K562 (cell line): Measurements from ENCODE around the gene DSTYK. TPM values are rescaled to one million over a fixed set of nuclear protein-coding genes. Genes with fewer than 3 reads are reported as not detected.
A peak's percentile ranks its signal among the peaks of the same experiment; 100 is the strongest.

ENCODE experiments used
- BACH1 ChIP-seq: fragments of 200-800 bp; sonication (Bioruptor generic); IDR thresholded peaks from 2 replicates; pipeline ENCODE4 v1.6.1; 2016; ENCODE audit warnings: missing genetic modification characterization, missing compliant biosample characterization
- CC2D1A ChIP-seq: fragments of 450-650 bp; IDR thresholded peaks from 2 replicates; pipeline ENCODE4 v1.6.1; 2017; ENCODE audit warnings: mild to moderate bottlenecking
- COPS2 ChIP-seq: fragments of 450-650 bp; conservative IDR thresholded peaks from 2 replicates; pipeline ENCODE4 v1.6.1; 2016; ENCODE audit warnings: mild to moderate bottlenecking, moderate library complexity
- ERF ChIP-seq: fragments of 450-650 bp; formaldehyde crosslinking; IDR thresholded peaks from 2 replicates; pipeline ENCODE4 v1.4.0; 2020; ENCODE audit warnings: mild to moderate bottlenecking, mixed read lengths
- FOXA3 ChIP-seq, 2 experiments: fragments of 450-650 bp in 1 of 2; sonication (generic) in 1 of 2; formaldehyde crosslinking; IDR thresholded peaks in 1 of 2; conservative IDR thresholded peaks in 1 of 2; 2 replicates each; pipeline versions ENCODE4 v1.4.0 to v1.8.0; 2020 to 2022; ENCODE audit warnings: mild to moderate bottlenecking in 2 of 2, missing genetic modification reagents in 1 of 2
- HNRNPLL ChIP-seq: fragments of 200-400 bp; formaldehyde crosslinking; IDR thresholded peaks from 2 replicates; pipeline ENCODE4 v1.6.1; 2017; ENCODE audit warnings: low read length, low read depth, mild to moderate bottlenecking; ENCODE audit not compliant: poor library complexity, severe bottlenecking
- MAZ ChIP-seq, 2 experiments: fragments of 450-650 bp in 1 of 2; sonication (generic) in 1 of 2; formaldehyde crosslinking; IDR thresholded peaks in 1 of 2; conservative IDR thresholded peaks in 1 of 2; 2 replicates each; pipeline versions ENCODE4 v1.4.0 to v1.5.0; 2020; ENCODE audit warnings: mild to moderate bottlenecking in 1 of 2, missing genetic modification reagents in 1 of 2
- NBN ChIP-seq: fragments of 450-650 bp; IDR thresholded peaks from 2 replicates; pipeline ENCODE4 v1.6.1; 2016; ENCODE audit warnings: low read depth, mild to moderate bottlenecking
- NFYB ChIP-seq: IDR thresholded peaks from 2 replicates; pipeline ENCODE4 v1.6.1; 2011; ENCODE audit warnings: mild to moderate bottlenecking, moderate library complexity; ENCODE audit not compliant: insufficient read length; ENCODE audit errors: extremely low read depth
- NR2C1 ChIP-seq, 2 experiments: fragments of 450-650 bp; IDR thresholded peaks; 2 replicates each; pipeline ENCODE4 v1.6.1; 2017; ENCODE audit warnings: mild to moderate bottlenecking in 2 of 2, antibody characterized with exemption in 1 of 2, inconsistent platforms in 1 of 2, missing compliant biosample characterization in 1 of 2, missing genetic modification characterization in 1 of 2
- PHF20 ChIP-seq: fragments of 450-650 bp; IDR thresholded peaks from 2 replicates; pipeline ENCODE4 v1.6.1; 2018; ENCODE audit not compliant: partially characterized antibody
- TCF7 ChIP-seq: sonication (generic); IDR thresholded peaks from 2 replicates; pipeline ENCODE4 v1.6.1; 2016; ENCODE audit warnings: antibody characterized with exemption, borderline replicate concordance
- ZNF445 ChIP-seq: fragments of 250-450 bp; sonication (Bioruptor Pico); IDR thresholded peaks from 2 replicates; pipeline ENCODE4 v1.4.0; 2020; ENCODE audit warnings: low read depth, mild to moderate bottlenecking, moderate library complexity
- polyA plus RNA-seq, 8 experiments: library from polyadenylated mRNA; depleted of rRNA in 4 of 8; stranded (reverse) in 5 of 8; unstranded in 3 of 8; fragments of >200 nt; fragmentation: Nextera tagmentation in 2 of 8; fragmentation: Illumina TruSeq in 1 of 8; extraction: Ambion mirVana in 2 of 8; extraction: Trizol in 1 of 8; gene quantifications; 2 replicates each; pipeline versions ENCODE4 v1.2.1 to v1.2.3, GENCODE V29; 2011 to 2014; ENCODE audit warnings: inconsistent platforms in 1 of 8, missing spikeins in 1 of 8
- total RNA-seq, 7 experiments: library from RNA; depleted of rRNA in 6 of 7; stranded (reverse); fragments of >200 nt in 6 of 7; fragmentation: Illumina TruSeq in 2 of 7; extraction: Trizol in 2 of 7; gene quantifications; 2 replicates each; pipeline versions ENCODE4 v1.2.1 to v1.2.3, GENCODE V29; 2011 to 2021; ENCODE audit warnings: low replicate concordance in 1 of 7
- TF ChIP-seq, protein P1 (sequence below): fragments of 250-450 bp; sonication (Bioruptor Pico); IDR thresholded peaks from 2 replicates; pipeline ENCODE4 v1.4.0; 2020
- TF ChIP-seq, protein P2 (sequence below): fragments of 450-650 bp; conservative IDR thresholded peaks from 2 replicates; pipeline ENCODE4 v1.6.1; 2016; ENCODE audit warnings: missing genetic modification characterization, low read depth, mild to moderate bottlenecking, missing compliant biosample characterization, moderate library complexity
- TF ChIP-seq, protein P3 (sequence below): sonication (generic); formaldehyde crosslinking; IDR thresholded peaks from 2 replicates; pipeline ENCODE4 v1.8.0; 2022; ENCODE audit warnings: mild to moderate bottlenecking, missing genetic modification reagents
- TF ChIP-seq, protein P4 (sequence below), 2 experiments: fragments of 450-650 bp; conservative IDR thresholded peaks; 2 replicates each; pipeline ENCODE4 v1.6.1; 2017; ENCODE audit warnings: mild to moderate bottlenecking in 2 of 2, moderate library complexity in 2 of 2
- TF ChIP-seq, protein P5 (sequence below): fragments of 450-650 bp; IDR thresholded peaks from 2 replicates; pipeline ENCODE4 v1.6.1; 2016; ENCODE audit warnings: missing biosample characterization, missing genetic modification characterization

Gene DSTYK
- total and polyA plus RNA-seq, 9 of the 15 experiments (the other 6 are each of a cell fraction or from before 2014, with no cell fraction given): 4.2 to 7.1 (median 6.2) TPM

DNA sequence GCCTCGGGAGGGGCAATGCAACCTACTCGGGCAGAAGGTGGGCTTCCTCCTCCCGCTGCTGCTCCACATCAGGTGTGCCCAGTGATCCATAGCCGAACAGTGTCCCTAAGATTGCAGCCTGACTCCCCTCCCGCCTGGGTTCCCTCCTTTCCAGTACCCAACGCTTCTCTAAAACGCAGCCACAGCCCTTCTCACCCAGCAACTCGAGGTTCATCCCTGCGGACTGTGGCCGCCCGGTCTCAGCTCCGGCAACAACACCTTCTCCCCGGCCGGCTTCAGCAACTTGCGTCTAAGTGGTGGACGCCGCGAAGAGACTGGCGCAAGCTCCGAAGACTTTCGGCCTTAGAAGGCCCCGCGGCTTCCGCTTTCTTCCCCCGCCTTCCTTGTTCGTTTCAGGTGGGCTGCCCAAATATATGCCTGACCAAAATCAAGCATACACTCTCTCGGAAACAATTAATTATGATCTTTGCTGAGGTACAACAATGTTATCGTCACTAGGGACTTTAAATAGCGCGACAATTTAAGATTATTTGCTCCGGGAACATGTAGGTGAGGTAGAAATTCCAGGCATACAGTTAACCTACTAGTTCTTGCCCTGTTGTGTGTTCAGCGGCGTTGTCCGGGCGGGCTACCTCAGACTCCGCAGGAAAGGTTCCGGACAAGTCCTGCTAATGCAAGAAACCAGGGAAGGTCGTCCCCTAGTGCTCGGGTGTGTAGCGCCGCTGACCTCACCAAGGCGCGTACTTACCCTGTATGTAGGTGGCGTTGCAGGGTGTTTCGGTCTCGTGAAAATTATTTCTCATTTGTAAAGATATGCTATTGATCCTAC is 89.6 kb downstream of the DSTYK start, which contains the start of gene RBBP5 (continued):
- TF ChIP-seq, protein P1, sequence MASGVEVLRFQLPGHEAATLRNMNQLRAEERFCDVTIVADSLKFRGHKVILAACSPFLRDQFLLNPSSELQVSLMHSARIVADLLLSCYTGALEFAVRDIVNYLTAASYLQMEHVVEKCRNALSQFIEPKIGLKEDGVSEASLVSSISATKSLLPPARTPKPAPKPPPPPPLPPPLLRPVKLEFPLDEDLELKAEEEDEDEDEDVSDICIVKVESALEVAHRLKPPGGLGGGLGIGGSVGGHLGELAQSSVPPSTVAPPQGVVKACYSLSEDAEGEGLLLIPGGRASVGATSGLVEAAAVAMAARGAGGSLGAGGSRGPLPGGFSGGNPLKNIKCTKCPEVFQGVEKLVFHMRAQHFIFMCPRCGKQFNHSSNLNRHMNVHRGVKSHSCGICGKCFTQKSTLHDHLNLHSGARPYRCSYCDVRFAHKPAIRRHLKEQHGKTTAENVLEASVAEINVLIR (CRISPR knock-in tag): peak; percentile 74; the same call in 1 of the 2 replicates
- TF ChIP-seq, protein P2, sequence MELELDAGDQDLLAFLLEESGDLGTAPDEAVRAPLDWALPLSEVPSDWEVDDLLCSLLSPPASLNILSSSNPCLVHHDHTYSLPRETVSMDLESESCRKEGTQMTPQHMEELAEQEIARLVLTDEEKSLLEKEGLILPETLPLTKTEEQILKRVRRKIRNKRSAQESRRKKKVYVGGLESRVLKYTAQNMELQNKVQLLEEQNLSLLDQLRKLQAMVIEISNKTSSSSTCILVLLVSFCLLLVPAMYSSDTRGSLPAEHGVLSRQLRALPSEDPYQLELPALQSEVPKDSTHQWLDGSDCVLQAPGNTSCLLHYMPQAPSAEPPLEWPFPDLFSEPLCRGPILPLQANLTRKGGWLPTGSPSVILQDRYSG (tag): peak; percentile 60; the same call in 1 of the 2 replicates
- peak; percentile 97 for TF ChIP-seq PHF20
- TF ChIP-seq, protein P3, sequence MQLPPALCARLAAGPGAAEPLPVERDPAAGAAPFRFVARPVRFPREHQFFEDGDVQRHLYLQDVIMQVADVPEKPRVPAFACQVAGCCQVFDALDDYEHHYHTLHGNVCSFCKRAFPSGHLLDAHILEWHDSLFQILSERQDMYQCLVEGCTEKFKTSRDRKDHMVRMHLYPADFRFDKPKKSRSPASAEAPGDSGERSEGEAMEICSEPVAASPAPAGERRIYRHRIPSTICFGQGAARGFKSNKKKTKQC (CRISPR knock-in tag): peak; percentile 60
- TF ChIP-seq MAZ (CRISPR knock-in tag; conservative IDR thresholded peaks at IDR 0.05 in 1 of 2, IDR thresholded peaks at IDR 0.05 in 1 of 2): peak in 1 of 2 experiments; percentile 97
- peak; percentile 89 for TF ChIP-seq CC2D1A
- TF ChIP-seq FOXA3 (CRISPR knock-in tag; conservative IDR thresholded peaks at IDR 0.05 in 1 of 2, IDR thresholded peaks at IDR 0.05 in 1 of 2): peak; percentile 10 to 16; a peak in 2 of 4 replicates
- TF ChIP-seq, protein P4, sequence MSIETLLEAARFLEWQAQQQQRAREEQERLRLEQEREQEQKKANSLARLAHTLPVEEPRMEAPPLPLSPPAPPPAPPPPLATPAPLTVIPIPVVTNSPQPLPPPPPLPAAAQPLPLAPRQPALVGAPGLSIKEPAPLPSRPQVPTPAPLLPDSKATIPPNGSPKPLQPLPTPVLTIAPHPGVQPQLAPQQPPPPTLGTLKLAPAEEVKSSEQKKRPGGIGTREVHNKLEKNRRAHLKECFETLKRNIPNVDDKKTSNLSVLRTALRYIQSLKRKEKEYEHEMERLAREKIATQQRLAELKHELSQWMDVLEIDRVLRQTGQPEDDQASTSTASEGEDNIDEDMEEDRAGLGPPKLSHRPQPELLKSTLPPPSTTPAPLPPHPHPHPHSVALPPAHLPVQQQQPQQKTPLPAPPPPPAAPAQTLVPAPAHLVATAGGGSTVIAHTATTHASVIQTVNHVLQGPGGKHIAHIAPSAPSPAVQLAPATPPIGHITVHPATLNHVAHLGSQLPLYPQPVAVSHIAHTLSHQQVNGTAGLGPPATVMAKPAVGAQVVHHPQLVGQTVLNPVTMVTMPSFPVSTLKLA (conservative IDR thresholded peaks at IDR 0.05): peak; percentile 81 to 92
- TF ChIP-seq HNRNPLL: peak; percentile 100
- TF ChIP-seq NBN: peak; percentile 99
- TF ChIP-seq, protein P5, sequence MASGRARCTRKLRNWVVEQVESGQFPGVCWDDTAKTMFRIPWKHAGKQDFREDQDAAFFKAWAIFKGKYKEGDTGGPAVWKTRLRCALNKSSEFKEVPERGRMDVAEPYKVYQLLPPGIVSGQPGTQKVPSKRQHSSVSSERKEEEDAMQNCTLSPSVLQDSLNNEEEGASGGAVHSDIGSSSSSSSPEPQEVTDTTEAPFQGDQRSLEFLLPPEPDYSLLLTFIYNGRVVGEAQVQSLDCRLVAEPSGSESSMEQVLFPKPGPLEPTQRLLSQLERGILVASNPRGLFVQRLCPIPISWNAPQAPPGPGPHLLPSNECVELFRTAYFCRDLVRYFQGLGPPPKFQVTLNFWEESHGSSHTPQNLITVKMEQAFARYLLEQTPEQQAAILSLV (tag): peak; percentile 63
- TF ChIP-seq COPS2: no peak
- no peak for TF ChIP-seq NFYB
- TF ChIP-seq TCF7: peak; percentile 83; the same call in 1 of the 2 replicates
- TF ChIP-seq BACH1: peak; percentile 88
- peak; percentile 52; the same call in 1 of the 2 replicates for TF ChIP-seq ZNF445
- TF ChIP-seq NR2C1 (IDR thresholded peaks at IDR 0.05): peak; percentile 89
- TF ChIP-seq NR2C1 (tag; IDR thresholded peaks at IDR 0.05): peak; percentile 95
- TF ChIP-seq ERF (CRISPR knock-in tag): peak; percentile 19; the same call in 1 of the 2 replicates
